Neural cell (in vitro differentiated cells): ENCODE measurements around the gene CD47. TPM values are rescaled to one million over a fixed set of nuclear protein-coding genes. Genes with fewer than 3 reads are reported as not detected.

Experiments
- H2AFZ ChIP-seq: fragments of 200-600, 300-800 bp; sonication (generic), shearing (Covaris generic); 2 replicates; pipeline ENCODE4 v1.6.0; 2014; ENCODE audit warnings: low read depth, mild to moderate bottlenecking, antibody characterized with exemption, low read length, moderate library complexity
- H3F3A ChIP-seq: fragments of 200-600 bp; shearing (Covaris generic); 2 replicates; pipeline ENCODE4 v1.6.1; 2016; ENCODE audit warnings: mild to moderate bottlenecking, moderate library complexity, mixed read lengths, antibody characterized with exemption, low read length; ENCODE audit not compliant: insufficient read depth, poor library complexity, severe bottlenecking
- H3K27ac ChIP-seq: fragments of 200-600, 300-800 bp; sonication (generic), shearing (Covaris generic); 2 replicates; pipeline ENCODE4 v1.5.1; 2014; ENCODE audit warnings: mild to moderate bottlenecking, low read length, moderate library complexity
- H3K27me3 ChIP-seq: fragments of 300-800, 200-600 bp; sonication (generic), shearing (Covaris generic); 2 replicates; pipeline ENCODE4 v1.6.0; 2014; ENCODE audit warnings: mild to moderate bottlenecking, low read depth, low read length, moderate library complexity; ENCODE audit not compliant: insufficient read depth
- H3K36me3 ChIP-seq: fragments of 300-800, 200-600 bp; sonication (generic), shearing (Covaris generic); 2 replicates; pipeline ENCODE4 v1.5.1; 2014; ENCODE audit warnings: mild to moderate bottlenecking, antibody characterized with exemption, low read length, moderate library complexity; ENCODE audit not compliant: insufficient read depth
- H3K4me2 ChIP-seq: fragments of 300-800, 200-600 bp; sonication (generic), shearing (Covaris generic); 2 replicates; pipeline ENCODE4 v1.6.0; 2014; ENCODE audit warnings: mild to moderate bottlenecking, low read length
- H3K4me3 ChIP-seq: fragments of 300-800, 200-600 bp; sonication (generic), shearing (Covaris generic); 2 replicates; pipeline ENCODE4 v1.5.1; 2014; ENCODE audit warnings: mild to moderate bottlenecking, low read length, moderate library complexity
- H3K79me2 ChIP-seq: fragments of 200-600 bp; shearing (Covaris generic); replicated peaks from 2 replicates; pipeline ENCODE4 v1.6.0; 2014; ENCODE audit warnings: mild to moderate bottlenecking, low read length, moderate library complexity; ENCODE audit not compliant: insufficient read depth
- H3K9ac ChIP-seq: fragments of 300-800, 200-600 bp; sonication (generic), shearing (Covaris generic); 2 replicates; pipeline ENCODE4 v1.6.1; 2016; ENCODE audit warnings: mild to moderate bottlenecking, low read length, mixed read lengths
- H3K9me2 ChIP-seq: fragments of 200-600 bp; shearing (Covaris generic); 2 replicates; pipeline ENCODE4 v1.6.1; 2016; ENCODE audit warnings: mild to moderate bottlenecking, low read length, mixed read lengths; ENCODE audit not compliant: insufficient read depth
- H3K9me3 ChIP-seq: fragments of 200-600, 300-800 bp; sonication (generic), shearing (Covaris generic); 2 replicates; pipeline ENCODE4 v1.6.1; 2016; ENCODE audit warnings: mild to moderate bottlenecking, mixed run types, low read length, moderate library complexity, mixed read lengths
- H4K20me1 ChIP-seq: fragments of 200-600 bp; shearing (Covaris generic); 2 replicates; pipeline ENCODE4 v1.6.1; 2016; ENCODE audit warnings: mild to moderate bottlenecking, mixed run types; ENCODE audit not compliant: insufficient read depth
- CTCF ChIP-seq: fragments of 450-650 bp; IDR thresholded peaks from 2 replicates; pipeline ENCODE4 v1.5.1; 2014; ENCODE audit warnings: antibody characterized with exemption, mild to moderate bottlenecking, moderate library complexity; ENCODE audit not compliant: poor library complexity, severe bottlenecking
- EP300 ChIP-seq: fragments of 450-650 bp; conservative IDR thresholded peaks from 2 replicates; pipeline ENCODE4 v1.6.1; 2014; ENCODE audit warnings: antibody characterized with exemption, mild to moderate bottlenecking, moderate library complexity; ENCODE audit not compliant: poor library complexity, severe bottlenecking
- EZH2 ChIP-seq: fragments of 200-600, 300-800 bp; shearing (Covaris generic), sonication (generic); IDR thresholded peaks from 2 replicates; pipeline ENCODE4 v1.6.1; 2014; ENCODE audit warnings: antibody characterized with exemption, low read length, borderline replicate concordance, mild to moderate bottlenecking; ENCODE audit not compliant: insufficient read depth, poor library complexity, severe bottlenecking
- MXI1 ChIP-seq: fragments of 450-650 bp; conservative IDR thresholded peaks from 2 replicates; pipeline ENCODE4 v1.6.1; 2014; ENCODE audit warnings: antibody characterized with exemption, mild to moderate bottlenecking; ENCODE audit not compliant: poor library complexity, severe bottlenecking
- POLR2AphosphoS5 ChIP-seq: IDR thresholded peaks from 2 replicates; pipeline ENCODE4 v1.6.1; 2012
- RAD21 ChIP-seq: fragments of 450-650 bp; conservative IDR thresholded peaks from 2 replicates; pipeline ENCODE4 v1.6.1; 2014; ENCODE audit warnings: antibody characterized with exemption, mild to moderate bottlenecking, moderate library complexity
- REST ChIP-seq: IDR thresholded peaks from 2 replicates; pipeline ENCODE4 v1.6.1; 2012; ENCODE audit warnings: borderline replicate concordance
- SMC3 ChIP-seq: fragments of 450-650 bp; conservative IDR thresholded peaks from 2 replicates; pipeline ENCODE4 v1.6.1; 2014; ENCODE audit warnings: antibody characterized with exemption, mild to moderate bottlenecking, moderate library complexity; ENCODE audit not compliant: poor library complexity
- TAF1 ChIP-seq: IDR thresholded peaks from 2 replicates; pipeline ENCODE4 v1.6.1; 2012; ENCODE audit warnings: low read depth
- polyA plus RNA-seq: library from polyadenylated mRNA; depleted of rRNA; stranded (reverse); fragments of >200 nt; gene quantifications from 2 replicates; pipeline ENCODE4 v1.2.3, GENCODE V29; 2014

Gene CD47
- polyA plus RNA-seq, 1 donor from 2014 or later = 128 TPM

GRCh38 chr3:108042300-108042699 lies 48.5 kb downstream of the CD47 start:
- H3K9me2 ChIP-seq = no peaks in the 10 kb centered on the region
- H3K9me3 ChIP-seq = no peaks in the 10 kb centered on the region
- no peak overlapping the region for H3K27ac ChIP-seq
- H3K4me2 ChIP-seq = no peak overlapping the region
- H3K9ac ChIP-seq = no peak overlapping the region
- no peaks in the 10 kb centered on the region for H3K36me3 ChIP-seq
- H3K27me3 ChIP-seq = no peaks in the 10 kb centered on the region
- H3F3A ChIP-seq = no peaks in the 10 kb centered on the region
- no peak overlapping the region for H3K4me3 ChIP-seq
- H3K79me2 ChIP-seq = no peaks in the 10 kb centered on the region
- H2AFZ ChIP-seq = no peak overlapping the region
- H4K20me1 ChIP-seq = no peaks in the 10 kb centered on the region
- TF ChIP-seq CTCF = no peak
- TF ChIP-seq MXI1 = no peak
- no peak for TF ChIP-seq EZH2

GRCh38 chr3:108041253-108041652 lies 49.6 kb downstream of the CD47 start:
- H3K9me3 ChIP-seq = no peaks in the 10 kb centered on the region
- H2AFZ ChIP-seq = no peak overlapping the region
- no peak overlapping the region for H3K9ac ChIP-seq
- no peaks in the 10 kb centered on the region for H4K20me1 ChIP-seq
- H3K9me2 ChIP-seq = no peaks in the 10 kb centered on the region
- H3K4me3 ChIP-seq = no peak overlapping the region
- no peaks in the 10 kb centered on the region for H3K79me2 ChIP-seq
- no peaks in the 10 kb centered on the region for H3K36me3 ChIP-seq
- H3K27me3 ChIP-seq = no peaks in the 10 kb centered on the region
- H3K27ac ChIP-seq = no peak overlapping the region
- no peak for TF ChIP-seq CTCF
- no peak for TF ChIP-seq SMC3
- no peak for TF ChIP-seq RAD21
- TF ChIP-seq EP300 = no peak
- no peak for TF ChIP-seq REST
- TF ChIP-seq MXI1 = no peak
- TF ChIP-seq POLR2AphosphoS5 = no peak
- TF ChIP-seq TAF1 = no peak
- TF ChIP-seq EZH2 = no peak
- H3F3A ChIP-seq = no peaks in the 10 kb centered on the region
- H3K4me2 ChIP-seq = no peak overlapping the region
